Sigmoid colon (tissue), 7 donors: ENCODE data around the gene STAT4. TPM values are rescaled to one million over a fixed set of nuclear protein-coding genes. Genes with fewer than 3 reads are reported as not detected.

ENCODE experiments used
- DNase-seq: peaks from one replicate; pipeline ENCODE4 v3.0.0-alpha.2; 2019
- H3K27ac ChIP-seq, 4 donors: fragments of 200-600 bp; sonication (generic); one replicate each; pipeline ENCODE4 v1.5.1; 2016 to 2019; ENCODE audit warnings: mild to moderate bottlenecking in 1 of 4
- H3K27me3 ChIP-seq, 3 donors: fragments of 200-600 bp; sonication (generic); one replicate each; pipeline ENCODE4 v1.5.1; 2019; ENCODE audit warnings: mild to moderate bottlenecking in 1 of 3
- H3K36me3 ChIP-seq, 4 donors: fragments of 200-600 bp; sonication (generic); one replicate each; pipeline ENCODE4 v1.5.1; 2016 to 2019
- H3K4me1 ChIP-seq, 4 donors: fragments of 200-600 bp; sonication (generic); one replicate each; pipeline ENCODE4 v1.5.1; 2017 to 2019
- H3K4me3 ChIP-seq, 4 donors: fragments of 200-600 bp; sonication (generic); one replicate each; pipeline ENCODE4 v1.5.1; 2017 to 2019; ENCODE audit warnings: mild to moderate bottlenecking in 2 of 4, moderate library complexity in 1 of 4
- H3K9me3 ChIP-seq, 4 donors: fragments of 200-600 bp in 3 of 4; sonication (generic) in 3 of 4; one replicate each; pipeline versions ENCODE4 v1.5.1 to v1.6.1; 2013 to 2019
- CTCF ChIP-seq, 4 experiments: fragments of 450-650 bp in 3 of 4; fragments of 200-600 bp in 1 of 4; IDR thresholded peaks; one replicate each; pipeline ENCODE4 v1.5.1; 2016 to 2019; ENCODE audit warnings: antibody characterized with exemption in 4 of 4, mild to moderate bottlenecking in 3 of 4, moderate library complexity in 2 of 4
- EP300 ChIP-seq, 4 donors: sonication (generic); formaldehyde crosslinking; IDR thresholded peaks; one replicate each; pipeline ENCODE4 v1.6.1; 2017; ENCODE audit warnings: antibody characterized with exemption in 4 of 4
- POLR2A ChIP-seq, 2 donors: fragments of 450-650 bp; IDR thresholded peaks; one replicate each; pipeline ENCODE4 v1.6.1; 2016; ENCODE audit warnings: antibody characterized with exemption in 2 of 2, mild to moderate bottlenecking in 2 of 2, moderate library complexity in 2 of 2
- POLR2AphosphoS5 ChIP-seq, 4 donors: sonication (generic); formaldehyde crosslinking; IDR thresholded peaks; one replicate each; pipeline ENCODE4 v1.6.1; 2017; ENCODE audit warnings: antibody characterized with exemption in 4 of 4
- WGBS, 2 donors: extraction: QIAGEN DNeasy Blood & Tissue Kit; methylation state at CpG; one replicate each; pipeline ENCODE4 v1.1.7; 2013; 5-methylcytosine and 5-hydroxymethylcytosine counted together
- intact Hi-C: fragments of 100-400 bp; cut with DNase I; formaldehyde crosslinking; loops from one replicate; pipeline ENCODE4 v1.15.1; 2023
- polyA plus RNA-seq, 3 donors: library from polyadenylated mRNA; stranded (reverse); fragments of 200-250 nt; gene quantifications; one replicate each; pipeline ENCODE4 v1.2.3, GENCODE V29; 2013
- total RNA-seq, 4 donors: library from RNA; depleted of rRNA; stranded (reverse); fragments of >200 nt; gene quantifications; one replicate each; pipeline ENCODE4 v1.1.0, GENCODE V29; 2016
- donor health status: healthy with polysubstance abuse.
- donor health status: Bipolar disorder and iron deficiency.
- donor health status: healthy.

The STAT4 gene
- total and polyA plus RNA-seq, 7 donors, result 0.46 to 4.6 (median 0.70) TPM; not detected in 1

- Histone ChIP-seq H3K9me3 (no peaks in the 10 kb centered on the region), H3K27ac (no peak overlapping the region), H3K36me3 (no peaks in the 10 kb centered on the region), H3K4me3 (no peak overlapping the region), H3K27me3 (no peaks in the 10 kb centered on the region), H3K4me1 (no peaks in the 10 kb centered on the region)
- no peak for DNase-seq
- intact Hi-C loops, result no loop called here
- no peak for TF ChIP-seq POLR2AphosphoS5 (IDR thresholded peaks at IDR 0.05)
- no peak for TF ChIP-seq POLR2A (IDR thresholded peaks at IDR 0.05)
- TF ChIP-seq CTCF (IDR thresholded peaks at IDR 0.05), result no peak
- no peak for TF ChIP-seq EP300 (IDR thresholded peaks at IDR 0.05)
- WGBS, 2 donors, result 85 to 89% methylated on average over 4 of the region's 4 CpGs
These were observed 38.3 kb downstream of the STAT4 start for GRCh38 chr2:191112448-191112901.

- Histone ChIP-seq H3K27ac (no peak overlapping the region), H3K4me1 (no peaks in the 10 kb centered on the region), H3K36me3 (no peaks in the 10 kb centered on the region), H3K27me3 (no peaks in the 10 kb centered on the region), H3K9me3 (no peaks in the 10 kb centered on the region), H3K4me3 (no peak overlapping the region)
- intact Hi-C loops, result no loop called here
- no peak for DNase-seq
- 86 to 91% methylated on average over 2 of the region's 2 CpGs for WGBS, 2 donors
- TF ChIP-seq POLR2AphosphoS5 (IDR thresholded peaks at IDR 0.05) (no peak), CTCF (IDR thresholded peaks at IDR 0.05) (no peak), POLR2A (IDR thresholded peaks at IDR 0.05) (no peak), EP300 (IDR thresholded peaks at IDR 0.05) (no peak)
These were observed 40.9 kb downstream of the STAT4 start for GRCh38 chr2:191109888-191110287.

GRCh38 chr2:191108331-191108730 is 42.5 kb downstream of the STAT4 start:
- no peaks in the 10 kb centered on the region for H3K4me1 ChIP-seq
- TF ChIP-seq POLR2A (IDR thresholded peaks at IDR 0.05), result no peak
- TF ChIP-seq POLR2AphosphoS5 (IDR thresholded peaks at IDR 0.05), result no peak
- TF ChIP-seq CTCF (IDR thresholded peaks at IDR 0.05), result no peak
- no peak for TF ChIP-seq EP300 (IDR thresholded peaks at IDR 0.05)
- H3K4me3 ChIP-seq, result no peak overlapping the region
- 61 to 70% methylated on average over 4 of the region's 4 CpGs for WGBS, 2 donors
- H3K9me3 ChIP-seq, result no peaks in the 10 kb centered on the region
- no peaks in the 10 kb centered on the region for H3K36me3 ChIP-seq
- intact Hi-C loops, result no loop called here
- H3K27ac ChIP-seq, result no peak overlapping the region
- H3K27me3 ChIP-seq, result no peaks in the 10 kb centered on the region
- DNase-seq, result no peak

- intact Hi-C loops, result no loop called here
- Histone ChIP-seq H3K27me3 (no peaks in the 10 kb centered on the region), H3K4me3 (no peak overlapping the region), H3K36me3 (no peaks in the 10 kb centered on the region), H3K9me3 (no peaks in the 10 kb centered on the region), H3K4me1 (no peaks in the 10 kb centered on the region), H3K27ac (no peak overlapping the region)
- DNase-seq, result no peak
- TF ChIP-seq CTCF (IDR thresholded peaks at IDR 0.05) (no peak), POLR2AphosphoS5 (IDR thresholded peaks at IDR 0.05) (no peak), EP300 (IDR thresholded peaks at IDR 0.05) (no peak), POLR2A (IDR thresholded peaks at IDR 0.05) (no peak)
- 83 to 90% methylated on average over 3 of the region's 3 CpGs for WGBS, 2 donors
These were observed 45.7 kb downstream of the STAT4 start for GRCh38 chr2:191105082-191105481.

- 81 to 92% methylated on average over 1 of the region's 1 CpG for WGBS, 2 donors
- Histone ChIP-seq H3K27ac (no peak overlapping the region), H3K27me3 (no peaks in the 10 kb centered on the region), H3K36me3 (no peaks in the 10 kb centered on the region), H3K4me1 (no peaks in the 10 kb centered on the region), H3K4me3 (no peak overlapping the region), H3K9me3 (no peaks in the 10 kb centered on the region)
- DNase-seq, result no peak
- TF ChIP-seq EP300 (IDR thresholded peaks at IDR 0.05), result no peak
- TF ChIP-seq POLR2AphosphoS5 (IDR thresholded peaks at IDR 0.05), result no peak
- TF ChIP-seq CTCF (IDR thresholded peaks at IDR 0.05), result no peak
- TF ChIP-seq POLR2A (IDR thresholded peaks at IDR 0.05), result no peak
- intact Hi-C loops, result no loop called here
These were observed 47.0 kb downstream of the STAT4 start for GRCh38 chr2:191103774-191104173.
